Astrocyte (in vitro differentiated cells and primary cell): Measurements from ENCODE around the gene TRIM74.

Experiments used
- EZH2 ChIP-seq: IDR thresholded peaks from 2 replicates; pipeline ENCODE4 v1.6.1; 2012; ENCODE audit warnings: mild to moderate bottlenecking, low read length, inconsistent platforms; ENCODE audit not compliant: insufficient read depth
- TF ChIP-seq, protein P1 (sequence below): IDR thresholded peaks from 2 replicates; pipeline ENCODE4 v1.5.1; 2011; ENCODE audit warnings: low read depth, mild to moderate bottlenecking, inconsistent platforms, low read length, moderate library complexity; ENCODE audit not compliant: insufficient read depth

GRCh38 chr7:72924386-72924732, 44.9 kb downstream of the TRIM74 start:
- TF ChIP-seq, protein P1, sequence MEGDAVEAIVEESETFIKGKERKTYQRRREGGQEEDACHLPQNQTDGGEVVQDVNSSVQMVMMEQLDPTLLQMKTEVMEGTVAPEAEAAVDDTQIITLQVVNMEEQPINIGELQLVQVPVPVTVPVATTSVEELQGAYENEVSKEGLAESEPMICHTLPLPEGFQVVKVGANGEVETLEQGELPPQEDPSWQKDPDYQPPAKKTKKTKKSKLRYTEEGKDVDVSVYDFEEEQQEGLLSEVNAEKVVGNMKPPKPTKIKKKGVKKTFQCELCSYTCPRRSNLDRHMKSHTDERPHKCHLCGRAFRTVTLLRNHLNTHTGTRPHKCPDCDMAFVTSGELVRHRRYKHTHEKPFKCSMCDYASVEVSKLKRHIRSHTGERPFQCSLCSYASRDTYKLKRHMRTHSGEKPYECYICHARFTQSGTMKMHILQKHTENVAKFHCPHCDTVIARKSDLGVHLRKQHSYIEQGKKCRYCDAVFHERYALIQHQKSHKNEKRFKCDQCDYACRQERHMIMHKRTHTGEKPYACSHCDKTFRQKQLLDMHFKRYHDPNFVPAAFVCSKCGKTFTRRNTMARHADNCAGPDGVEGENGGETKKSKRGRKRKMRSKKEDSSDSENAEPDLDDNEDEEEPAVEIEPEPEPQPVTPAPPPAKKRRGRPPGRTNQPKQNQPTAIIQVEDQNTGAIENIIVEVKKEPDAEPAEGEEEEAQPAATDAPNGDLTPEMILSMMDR, result no peak
- TF ChIP-seq EZH2, result no peak
